Activated CD4-positive, alpha-beta T cell treated with anti-CD3 and anti-CD28 coated beads for 36 hours (primary cell): Measurements from ENCODE around the gene RARA. TPM values are rescaled to one million over a fixed set of nuclear protein-coding genes. Genes with fewer than 3 reads are reported as not detected.
"Not testable (repeated sequence)": the region's sequence is repeated elsewhere in the genome, so short reads cannot be mapped to it uniquely, and the experiment has no call there.

Source experiments
- ATAC-seq: fragments of 200-7000 bp; cut with Tn5 transposase; one replicate; pipeline ENCODE4 v1.10.0; 2021; ENCODE audit warnings: mild to moderate bottlenecking, moderate library complexity
- CTCF ChIA-PET: fragments of 350-600 bp; sonication (Branson Sonifier 250); formaldehyde crosslinking; loops from one replicate; lab custom pipeline; 2021; ENCODE audit warnings: antibody characterized with exemption; lab: Charles Lee
- POLR2A ChIA-PET: fragments of 350-600 bp; sonication (Branson Sonifier 250); formaldehyde crosslinking; loops from one replicate; lab custom pipeline; 2021; ENCODE audit warnings: antibody characterized with exemption, inconsistent platforms; lab: Charles Lee
- DNase-seq: peaks from one replicate; pipeline ENCODE4 v3.0.0-alpha.2; 2020
- H3K27ac Mint-ChIP-seq: one replicate; pipeline ENCODE4 v1.8.0; 2021; ENCODE audit warnings: mixed read lengths
- H3K27me3 Mint-ChIP-seq: one replicate; pipeline ENCODE4 v1.8.0; 2021; ENCODE audit warnings: mixed read lengths
- H3K36me3 Mint-ChIP-seq: one replicate; pipeline ENCODE4 v1.8.0; 2021; ENCODE audit warnings: low read depth, mixed read lengths
- H3K4me1 Mint-ChIP-seq: one replicate; pipeline ENCODE4 v1.8.0; 2021; ENCODE audit warnings: mixed read lengths
- H3K4me3 Mint-ChIP-seq: one replicate; pipeline ENCODE4 v1.8.0; 2021; ENCODE audit warnings: mild to moderate bottlenecking, moderate library complexity, mixed read lengths
- H3K9me3 Mint-ChIP-seq: one replicate; pipeline ENCODE4 v1.8.0; 2021; ENCODE audit warnings: low read depth, mixed read lengths
- intact Hi-C, 2 experiments: fragments of 100-400 bp; cut with DNase I in 1 of 2; cut with micrococcal nuclease in 1 of 2; formaldehyde crosslinking; loops; one replicate each; pipeline versions ENCODE4 v1.14.2 to v1.15.1; 2022 to 2024; cut with DNase I, micrococcal nuclease
- total RNA-seq, 2 experiments: library from RNA; stranded (reverse); gene quantifications; one replicate each; pipeline ENCODE4 v1.2.3, GENCODE V29; 2021

RARA gene
- total RNA-seq, 2 experiments from 2014 or later: 29.8 to 40.2 TPM

DNA sequence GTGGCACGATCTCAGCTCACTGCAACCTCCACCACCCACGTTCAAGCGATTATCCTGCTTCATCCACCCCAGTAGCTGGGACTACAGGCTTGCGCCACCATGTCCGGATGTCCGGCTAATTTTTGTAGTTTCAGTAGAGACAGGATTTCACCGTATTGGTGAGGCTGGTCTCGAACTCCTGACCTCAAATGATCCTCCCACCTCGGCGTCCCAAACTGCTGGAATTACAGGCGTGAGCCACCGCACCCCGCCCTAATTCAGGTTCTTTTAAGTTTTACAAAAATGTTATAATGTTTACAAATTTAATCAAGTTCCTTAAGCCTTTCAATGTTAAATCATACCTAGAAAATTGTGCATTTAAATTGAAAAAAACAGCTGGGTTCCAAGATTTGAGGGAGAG lies 68.9 kb downstream of the RARA start:
- Mint-ChIP-seq H3K27me3 (no peaks in the 10 kb centered on the region), H3K36me3 (no peaks in the 10 kb centered on the region), H3K27ac (no peak overlapping the region), H3K4me3 (no peak overlapping the region), H3K4me1 (peaks cover 22% of the 10 kb centered on the region), H3K9me3 (peaks cover 3% of the 10 kb centered on the region)
- POLR2A ChIA-PET: interaction anchor here (0.5 kb wide), 1 partner anchor 85 kb away, joined by 4 read pairs; no protein-coding TSS in a partner anchor
- intact Hi-C loops: no loop called here
- ATAC-seq (no peak), DNase-seq (no peak)
- CTCF ChIA-PET: interaction anchor here (0.9 to 2.0 kb wide), 4 partner anchors 12 to 156 kb away, joined by 3 to 8 read pairs (median 4); partner anchors contain the start of genes GJD3 and TOP2A

DNA sequence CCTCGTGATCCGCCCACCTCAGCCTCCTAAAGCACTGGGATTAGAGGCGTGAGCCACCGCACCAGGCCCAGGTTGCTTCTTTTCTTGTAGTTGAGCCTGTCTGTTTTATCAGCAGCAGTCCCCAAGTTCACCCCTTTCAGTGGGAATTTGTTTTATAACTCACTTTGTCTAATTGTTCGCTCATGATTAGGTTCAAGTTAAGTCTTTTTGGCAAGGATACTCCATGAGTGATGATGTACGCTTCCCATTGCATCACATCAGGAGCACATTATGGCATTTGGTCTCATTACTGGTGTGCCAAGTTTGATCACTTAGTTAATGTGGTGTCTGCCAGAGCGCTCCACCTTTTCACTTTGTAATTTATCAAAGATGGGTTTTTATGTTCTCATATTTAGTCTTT lies 70.0 kb downstream of the RARA start:
- Mint-ChIP-seq H3K27ac (no peak overlapping the region), H3K36me3 (no peaks in the 10 kb centered on the region), H3K27me3 (no peaks in the 10 kb centered on the region), H3K9me3 (peaks cover 3% of the 10 kb centered on the region), H3K4me3 (no peak overlapping the region), H3K4me1 (peaks cover 11% of the 10 kb centered on the region)
- no peak for DNase-seq
- ChIA-PET POLR2A (no interaction called here), CTCF (interaction anchor here (1.0 kb wide), 1 partner anchor 10 kb away, joined by 3 read pairs; no protein-coding TSS in a partner anchor)
- intact Hi-C loops: no loop called here
- no peak for ATAC-seq

DNA sequence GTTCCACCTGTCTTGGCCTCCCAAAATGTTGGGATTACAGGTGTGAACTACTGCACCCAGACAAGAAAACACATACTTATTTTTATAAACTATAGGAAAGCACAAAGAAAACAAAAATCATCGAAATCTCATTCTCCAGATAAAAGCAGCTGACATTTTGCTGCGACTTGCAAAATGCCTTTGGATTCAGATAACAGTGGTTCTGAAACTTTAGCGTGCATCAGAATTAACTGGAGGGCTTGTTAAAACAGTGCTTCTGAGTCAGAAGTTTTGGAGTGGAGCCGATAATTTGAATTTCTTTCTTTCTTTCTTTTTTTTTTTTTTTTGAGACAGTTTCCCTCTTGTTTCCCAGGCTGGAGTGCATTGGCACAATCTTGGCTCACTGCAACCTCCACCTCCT lies 73.3 kb downstream of the RARA start:
- Mint-ChIP-seq H3K27ac (no peak overlapping the region), H3K36me3 (no peaks in the 10 kb centered on the region), H3K4me1 (no peaks in the 10 kb centered on the region), H3K9me3 (no peaks in the 10 kb centered on the region), H3K27me3 (no peaks in the 10 kb centered on the region), H3K4me3 (no peak overlapping the region)
- CTCF ChIA-PET: interaction anchor here (1.0 to 1.6 kb wide), 2 partner anchors 14 to 29 kb away, joined by 3 to 5 read pairs; no protein-coding TSS in a partner anchor
- POLR2A ChIA-PET: interaction anchor here (1.2 kb wide), 1 partner anchor 12 kb away, joined by 3 read pairs; no protein-coding TSS in a partner anchor
- ATAC-seq (no peak), DNase-seq (no peak)
- intact Hi-C loops: no loop called here

- DNase-seq, H3K9me3 Mint-ChIP-seq, H3K27me3 Mint-ChIP-seq, H3K4me3 Mint-ChIP-seq, H3K4me1 Mint-ChIP-seq, ATAC-seq, intact Hi-C loops, H3K27ac Mint-ChIP-seq: not testable (repeated sequence)
- ChIA-PET POLR2A (interaction anchor here (0.6 kb wide), 1 partner anchor 174 kb away, joined by 5 read pairs; no protein-coding TSS in a partner anchor), CTCF (interaction anchor here (1.9 kb wide), 1 partner anchor 24 kb away, joined by 5 read pairs; no protein-coding TSS in a partner anchor)
- H3K36me3 Mint-ChIP-seq: peaks cover 30% of the 10 kb centered on the region
Observed at GRCh38 chr17:40386555-40386954, 77.6 kb downstream of the RARA start.

DNA sequence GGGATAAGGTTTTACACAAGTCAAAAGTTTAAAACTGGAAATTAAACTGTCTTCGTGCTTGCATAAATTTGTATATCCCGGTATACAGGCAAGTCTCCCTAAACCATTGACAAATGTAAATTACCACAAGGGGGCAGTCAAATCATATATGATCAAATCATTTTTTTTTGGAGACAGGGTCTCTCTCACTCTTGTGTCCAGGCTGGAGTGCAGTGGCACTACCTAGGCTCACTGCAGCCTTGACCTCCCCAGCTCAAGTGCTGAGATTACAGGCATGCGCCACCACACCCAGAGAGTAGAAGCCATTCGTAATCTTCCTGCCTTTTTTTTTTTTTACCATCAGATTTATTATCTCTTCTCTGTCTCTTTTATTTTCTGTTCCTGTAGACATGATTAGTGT lies 90.2 kb downstream of the RARA start:
- no peak overlapping the region for H3K4me3 Mint-ChIP-seq
- ChIA-PET CTCF (interaction anchor here (0.9 to 6.6 kb wide), 9 partner anchors 10 to 161 kb away, joined by 3 to 56 read pairs (median 4); no protein-coding TSS in a partner anchor), POLR2A (no interaction called here)
- intact Hi-C loops: loop anchor here (1.0 to 2.0 kb wide), 4 partner anchors 14 to 161 kb away; partner anchors contain the start of gene IGFBP4 (in 1 of the 2)
- H3K36me3 Mint-ChIP-seq: peaks cover 73% of the 10 kb centered on the region
- H3K4me1 Mint-ChIP-seq: peaks cover 12% of the 10 kb centered on the region
- no peaks in the 10 kb centered on the region for H3K27me3 Mint-ChIP-seq
- ATAC-seq (peak; percentile 47), DNase-seq (no peak)
- no peak overlapping the region for H3K27ac Mint-ChIP-seq
- no peaks in the 10 kb centered on the region for H3K9me3 Mint-ChIP-seq

- Mint-ChIP-seq H3K36me3 (peaks cover 74% of the 10 kb centered on the region), H3K9me3 (no peaks in the 10 kb centered on the region), H3K27me3 (no peaks in the 10 kb centered on the region), H3K27ac (no peak overlapping the region), H3K4me1 (peaks cover 13% of the 10 kb centered on the region), H3K4me3 (no peak overlapping the region)
- intact Hi-C loops: loop anchor here in 1 of 2 experiments (5.0 kb wide), 2 partner anchors 40 to 45 kb away; partner anchors contain the start of gene IGFBP4
- no peak for DNase-seq
- CTCF ChIA-PET: interaction anchor here (0.6 to 6.6 kb wide), 6 partner anchors 9 to 158 kb away, joined by 3 to 56 read pairs (median 6); no protein-coding TSS in a partner anchor
- ATAC-seq: peak; percentile 44
- POLR2A ChIA-PET: interaction anchor here (0.6 kb wide), 1 partner anchor 10 kb away, joined by 3 read pairs; no protein-coding TSS in a partner anchor
Observed at GRCh38 chr17:40402668-40403067, 93.7 kb downstream of the RARA start.

DNA sequence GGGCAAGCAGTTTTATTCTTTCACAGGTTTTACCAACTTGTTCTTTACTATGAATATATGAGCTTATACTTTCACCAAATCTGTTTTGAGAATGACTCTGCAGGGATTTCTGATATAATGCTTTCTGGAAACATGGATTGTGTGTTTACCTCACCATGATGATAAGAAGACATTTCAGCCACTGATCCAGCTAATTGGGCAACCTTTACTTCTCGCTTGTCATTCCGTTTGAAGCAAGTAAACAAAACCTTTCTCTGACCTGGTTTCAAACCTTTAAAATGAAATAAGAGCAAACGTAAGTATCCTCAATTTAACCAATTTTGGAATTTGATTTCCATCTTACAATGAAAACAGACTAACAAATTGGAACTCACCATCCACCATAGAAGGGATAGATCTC lies 95.0 kb downstream of the RARA start:
- intact Hi-C loops: loop anchor here in 1 of 2 experiments (5.0 kb wide), 2 partner anchors 38 to 47 kb away; partner anchors contain the start of gene IGFBP4
- H3K4me1 Mint-ChIP-seq: peaks cover 13% of the 10 kb centered on the region
- no peak overlapping the region for H3K27ac Mint-ChIP-seq
- ATAC-seq (no peak), DNase-seq (no peak)
- H3K27me3 Mint-ChIP-seq: no peaks in the 10 kb centered on the region
- CTCF ChIA-PET: interaction anchor here (1.7 to 6.6 kb wide), 2 partner anchors 129 to 156 kb away, joined by 7 to 56 read pairs; no protein-coding TSS in a partner anchor
- H3K36me3 Mint-ChIP-seq: peaks cover 69% of the 10 kb centered on the region
- no peaks in the 10 kb centered on the region for H3K9me3 Mint-ChIP-seq
- POLR2A ChIA-PET: interaction anchor here (1.0 kb wide), 1 partner anchor 14 kb away, joined by 3 read pairs; the partner anchor contains the start of gene TOP2A
- no peak overlapping the region for H3K4me3 Mint-ChIP-seq

Other genes starting within 250 kb of the RARA start
- gene THRA, start 246.2 kb upstream of the RARA start, total RNA-seq: 10 to 100 TPM; 12.9 to 13.1 TPM
- 1 to 10 TPM; 5.2 to 5.4 TPM for gene NR1D1, start 208.6 kb upstream of the RARA start, total RNA-seq
- gene MSL1, start 187.2 kb upstream of the RARA start, total RNA-seq: 10 to 100 TPM; 81.7 to 89.6 TPM
- gene CASC3, start 168.6 kb upstream of the RARA start, total RNA-seq: 100 to 1,000 TPM in 1 of 2 experiments, 10 to 100 TPM in 1; 88.3 to 104 TPM
- 1 to 10 TPM; 5.1 to 6.2 TPM for gene RAPGEFL1, start 131.7 kb upstream of the RARA start, total RNA-seq
- 10 to 100 TPM; 18.4 to 23.6 TPM for gene WIPF2, start 89.9 kb upstream of the RARA start, total RNA-seq
- gene CDC6, start 21.3 kb upstream of the RARA start, total RNA-seq: 100 to 1,000 TPM; 105 to 171 TPM
- gene GJD3, start 55.6 kb downstream of the RARA start, total RNA-seq: not detected
- gene TOP2A, start 108.7 kb downstream of the RARA start, total RNA-seq: 100 to 1,000 TPM; 245 to 322 TPM
- 10 to 100 TPM; 40.2 to 45.6 TPM for gene IGFBP4, start 134.3 kb downstream of the RARA start, total RNA-seq
- 10 to 100 TPM; 10.8 to 12.8 TPM for gene TNS4, start 192.4 kb downstream of the RARA start, total RNA-seq